Measurements from ENCODE around the gene DAP.

- no peak for TF ChIP-seq POLR2AphosphoS5 (IDR thresholded peaks at IDR 0.05; ENCODE audit: low read depth, low read length)
- TF ChIP-seq SIN3A (IDR thresholded peaks at IDR 0.05; ENCODE audit: borderline replicate concordance, insufficient read depth, low read length), result no peak
These were observed 76.5 kb downstream of the DAP start for GRCh38 chr5:10684303-10685086.
